ENCODE data around the gene CEMP1.

Gene CEMP1

DNA sequence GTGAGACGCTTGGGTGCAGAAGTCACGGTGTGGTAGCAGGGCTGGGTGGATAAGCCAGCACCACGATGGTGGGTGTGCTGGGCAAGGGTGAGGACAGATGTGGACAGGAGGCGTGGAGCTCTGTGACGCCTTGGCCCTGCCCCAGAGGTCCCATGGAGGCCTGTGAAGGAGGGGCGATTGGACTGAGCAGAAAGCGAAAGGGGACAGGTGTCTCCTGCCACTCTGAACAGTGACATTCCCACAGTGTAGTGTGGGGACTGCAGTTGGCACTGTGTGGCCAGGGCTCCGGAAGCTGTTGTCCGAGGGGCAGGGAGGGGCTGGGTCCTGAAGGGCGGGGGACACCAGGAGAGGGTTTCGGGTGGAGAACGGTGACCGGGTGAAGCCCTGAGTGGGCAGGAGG, 49.0 kb downstream of the CEMP1 start:
- no peaks in the 10 kb centered on the region for H3K36me3 ChIP-seq (ENCODE audit: control insufficient read depth, insufficient read depth, low read length)
- WGBS, 2 experiments (ENCODE audit: insufficient coverage in 2 of 2), result 92 to 96% methylated on average over 11 to 12 of the region's 13 CpGs
- peaks cover 6% of the 10 kb centered on the region for H3K4me1 ChIP-seq (ENCODE audit: control insufficient read depth, insufficient read depth, low read length, poor library complexity, severe bottlenecking)
- H3K4me3 ChIP-seq (ENCODE audit: extremely low read depth, insufficient read depth, low read length, poor library complexity, severe bottlenecking), result no peak overlapping the region
- H3K27ac ChIP-seq (ENCODE audit: low read depth, low read length, severe bottlenecking), result no peak overlapping the region
- no peaks in the 10 kb centered on the region for H3K9me3 ChIP-seq (ENCODE audit: control insufficient read depth, low read length)

DNA sequence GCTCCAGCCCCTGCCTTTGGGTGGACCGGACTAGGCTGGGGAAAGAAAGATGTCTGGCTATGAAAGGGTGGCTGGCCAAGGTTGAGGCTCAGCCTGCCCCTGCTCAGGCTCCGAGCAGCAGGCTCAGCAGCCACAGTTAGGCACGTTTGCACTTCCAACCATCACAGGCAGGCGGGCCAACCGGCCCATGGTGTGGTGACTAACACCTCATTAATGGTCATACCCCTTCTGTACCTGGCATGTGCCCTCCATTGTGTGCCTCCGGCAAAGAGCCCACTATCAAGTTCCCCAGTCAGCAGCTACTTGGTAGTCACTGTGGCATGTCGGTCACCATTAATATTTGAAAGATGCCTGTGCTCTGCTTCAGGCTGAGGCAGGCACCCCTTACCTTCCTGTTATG, 49.5 kb downstream of the CEMP1 start:
- Histone ChIP-seq H3K9me3 (ENCODE audit: control insufficient read depth, low read length) (no peaks in the 10 kb centered on the region), H3K36me3 (ENCODE audit: control insufficient read depth, insufficient read depth, low read length) (no peaks in the 10 kb centered on the region), H3K4me3 (ENCODE audit: extremely low read depth, insufficient read depth, low read length, poor library complexity, severe bottlenecking) (no peak overlapping the region), H3K27ac (ENCODE audit: low read depth, low read length, severe bottlenecking) (no peak overlapping the region), H3K4me1 (ENCODE audit: control insufficient read depth, insufficient read depth, low read length, poor library complexity, severe bottlenecking) (peaks cover 3% of the 10 kb centered on the region)
- WGBS, 2 experiments (ENCODE audit: insufficient coverage in 2 of 2), result 86 to 93% methylated on average over 6 to 7 of the region's 7 CpGs

DNA sequence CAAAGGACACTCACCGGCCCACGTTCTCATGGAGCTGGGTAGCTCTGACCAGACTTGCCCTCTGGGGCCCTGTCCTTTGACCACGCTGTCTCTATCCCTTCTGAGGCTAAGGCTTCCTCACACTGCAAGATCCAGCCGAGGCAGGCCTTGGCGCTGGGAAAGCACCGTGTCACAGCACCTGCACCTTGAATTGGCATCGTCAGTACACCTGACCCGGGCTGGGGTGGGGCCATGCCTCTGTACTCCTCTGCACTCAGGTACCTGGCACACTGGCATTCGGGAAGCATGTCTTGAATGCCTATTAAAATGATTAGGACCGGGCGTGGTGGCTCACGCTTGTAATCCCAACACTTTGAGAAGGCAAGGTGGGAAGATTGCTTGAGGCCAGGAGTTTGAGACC, 50.3 kb downstream of the CEMP1 start:
- no peak overlapping the region for H3K4me3 ChIP-seq (ENCODE audit: extremely low read depth, insufficient read depth, low read length, poor library complexity, severe bottlenecking)
- H3K36me3 ChIP-seq (ENCODE audit: control insufficient read depth, insufficient read depth, low read length), result no peaks in the 10 kb centered on the region
- no peaks in the 10 kb centered on the region for H3K9me3 ChIP-seq (ENCODE audit: control insufficient read depth, low read length)
- peaks cover 2% of the 10 kb centered on the region for H3K4me1 ChIP-seq (ENCODE audit: control insufficient read depth, insufficient read depth, low read length, poor library complexity, severe bottlenecking)
- H3K27ac ChIP-seq (ENCODE audit: low read depth, low read length, severe bottlenecking), result no peak overlapping the region
- 93 to 94% methylated on average over 11 of the region's 12 CpGs for WGBS, 2 experiments (ENCODE audit: insufficient coverage in 2 of 2)

All from mesodermal cell (in vitro differentiated cells).